ENCODE measurements around the gene ING5. TPM values are rescaled to one million over a fixed set of nuclear protein-coding genes. Genes with fewer than 3 reads are reported as not detected.

Gene ING5
- total and polyA plus RNA-seq, 8 donors = 19.9 to 160 (median 32.4) TPM

- WGBS, 5 donors = 92 to 96% (median 95%) methylated on average over 12 of the region's 12 CpGs
- TF ChIP-seq CTCF (IDR thresholded peaks at IDR 0.05) (no peak), POLR2AphosphoS5 (IDR thresholded peaks at IDR 0.05) (no peak), POLR2A (IDR thresholded peaks at IDR 0.05) (no peak), EP300 (IDR thresholded peaks at IDR 0.05) (no peak)
- Histone ChIP-seq H3K27me3 (peaks cover 0 to 54% (median 21%) of the 10 kb centered on the region in 3 donors), H3K36me3 (peaks cover 0 to 17% (median 13%) of the 10 kb centered on the region in 4 donors), H3K9me3 (no peaks in the 10 kb centered on the region), H3K4me3 (no peak overlapping the region), H3K4me1 (peaks cover 4 to 36% (median 30%) of the 10 kb centered on the region in 4 donors), H3K27ac (no peak overlapping the region)
- intact Hi-C loops (cut with DNase I; ENCODE audit: low total_unique reads) = no loop called here
- no peak for DNase-seq
Measured at GRCh38 chr2:241770936-241771285, 69.1 kb downstream of the ING5 start.

GRCh38 chr2:241771286-241772062 is 69.6 kb downstream of the ING5 start:
- TF ChIP-seq POLR2AphosphoS5 (IDR thresholded peaks at IDR 0.05) (no peak), EP300 (IDR thresholded peaks at IDR 0.05) (no peak), CTCF (IDR thresholded peaks at IDR 0.05) (no peak), POLR2A (IDR thresholded peaks at IDR 0.05) (no peak)
- peaks cover 0 to 60% (median 25%) of the 10 kb centered on the region in 3 donors for H3K27me3 ChIP-seq
- intact Hi-C loops (cut with DNase I; ENCODE audit: low total_unique reads) = no loop called here
- WGBS, 5 donors = 58 to 71% (median 60%) methylated on average over 35 to 38 of the region's 38 CpGs
- H3K36me3 ChIP-seq = peaks cover 0 to 17% (median 13%) of the 10 kb centered on the region in 4 donors
- peaks cover 4 to 36% (median 30%) of the 10 kb centered on the region in 4 donors for H3K4me1 ChIP-seq
- H3K27ac ChIP-seq = peak overlapping the region in 1 of 5 donors; percentile 4
- H3K9me3 ChIP-seq = no peaks in the 10 kb centered on the region
- no peak overlapping the region for H3K4me3 ChIP-seq
- DNase-seq = peak in 1 of 2 donors; percentile 69

GRCh38 chr2:241772063-241772499 is 70.2 kb downstream of the ING5 start:
- H3K4me1 ChIP-seq = peaks cover 4 to 36% (median 30%) of the 10 kb centered on the region in 4 donors
- intact Hi-C loops (cut with DNase I; ENCODE audit: low total_unique reads) = no loop called here
- 21 to 43% (median 28%) methylated on average over 9 of the region's 9 CpGs for WGBS, 5 donors
- DNase-seq = no peak
- TF ChIP-seq POLR2AphosphoS5 (IDR thresholded peaks at IDR 0.05) (no peak), EP300 (IDR thresholded peaks at IDR 0.05) (no peak), POLR2A (IDR thresholded peaks at IDR 0.05) (no peak), CTCF (IDR thresholded peaks at IDR 0.05) (no peak)
- H3K27ac ChIP-seq = peak overlapping the region in 1 of 5 donors; percentile 4
- no peak overlapping the region for H3K4me3 ChIP-seq
- peaks cover 0 to 17% (median 13%) of the 10 kb centered on the region in 4 donors for H3K36me3 ChIP-seq
- H3K27me3 ChIP-seq = peaks cover 0 to 66% (median 31%) of the 10 kb centered on the region in 3 donors
- no peaks in the 10 kb centered on the region for H3K9me3 ChIP-seq

GRCh38 chr2:241773511-241774418 is 71.9 kb downstream of the ING5 start:
- 32 to 61% (median 42%) methylated on average over 18 to 29 of the region's 29 CpGs for WGBS, 5 donors
- intact Hi-C loops (cut with DNase I; ENCODE audit: low total_unique reads) = no loop called here
- DNase-seq = peak in 1 of 2 donors; percentile 66

More at GRCh38 chr2:241773511-241774418, 71.9 kb downstream of the ING5 start:
- H3K36me3 ChIP-seq = peaks cover 0 to 4% (median under 1%) of the 10 kb centered on the region in 4 donors
- H3K27me3 ChIP-seq = peaks cover 0 to 78% (median 33%) of the 10 kb centered on the region in 3 donors
- no peak overlapping the region for H3K27ac ChIP-seq
- TF ChIP-seq CTCF (IDR thresholded peaks at IDR 0.05) = no peak
- no peak for TF ChIP-seq POLR2A (IDR thresholded peaks at IDR 0.05)
- TF ChIP-seq EP300 (IDR thresholded peaks at IDR 0.05) = no peak
- TF ChIP-seq POLR2AphosphoS5 (IDR thresholded peaks at IDR 0.05) = no peak
- H3K9me3 ChIP-seq = no peaks in the 10 kb centered on the region
- H3K4me3 ChIP-seq = no peak overlapping the region
- H3K4me1 ChIP-seq = peaks cover 4 to 36% (median 30%) of the 10 kb centered on the region in 4 donors
